ENCODE data around the gene ZNF280B. TPM values are rescaled to one million over a fixed set of nuclear protein-coding genes. Genes with fewer than 3 reads are reported as not detected.
"Not testable (repeated sequence)": the region's sequence is repeated elsewhere in the genome, so short reads cannot be mapped to it uniquely, and the experiment has no call there.

The ZNF280B gene
- total and polyA plus RNA-seq, 10 donors = 0.49 to 2.7 (median 1.9) TPM

GRCh38 chr22:22446517-22446916 is 62.0 kb downstream of the ZNF280B start:
- no peak overlapping the region for H3K27ac ChIP-seq
- 39 to 90% (median 62%) methylated on average over 2 of the region's 2 CpGs for WGBS, 5 donors
- H3K4me3 ChIP-seq = no peak overlapping the region
- H3K36me3 ChIP-seq = no peaks in the 10 kb centered on the region
- intact Hi-C loops (cut with DNase I; ENCODE audit: low total_unique reads) = no loop called here
- H3K4me1 ChIP-seq = peaks cover 0 to 19% (median 7%) of the 10 kb centered on the region in 6 donors
- DNase-seq = no peak
- TF ChIP-seq CTCF (IDR thresholded peaks at IDR 0.05 in 8 of 11, conservative IDR thresholded peaks at IDR 0.05 in 3 of 11) = no peak
- TF ChIP-seq POLR2A (IDR thresholded peaks at IDR 0.05) = no peak
- TF ChIP-seq POLR2AphosphoS5 (IDR thresholded peaks at IDR 0.05) = no peak
- peaks cover 0 to 8% (median 0%) of the 10 kb centered on the region in 7 donors for H3K27me3 ChIP-seq (replicated peaks in 1 of 7)
- H3K9me3 ChIP-seq = peaks cover 0 to 8% (median 0%) of the 10 kb centered on the region in 8 donors

GRCh38 chr22:22444007-22444589 is 64.4 kb downstream of the ZNF280B start:
- H3K9me3 ChIP-seq; DNase-seq; H3K4me3 ChIP-seq; H3K36me3 ChIP-seq; H3K4me1 ChIP-seq; H3K27ac ChIP-seq; intact Hi-C loops (cut with DNase I; ENCODE audit: low total_unique reads): not testable (repeated sequence)
- H3K27me3 ChIP-seq (replicated peaks in 1 of 7) = peaks cover 0 to 11% (median 0%) of the 10 kb centered on the region in 7 donors
- WGBS, 5 donors = 76 to 86% (median 78%) methylated on average over 5 of the region's 5 CpGs

- intact Hi-C loops (cut with DNase I; ENCODE audit: low total_unique reads) = no loop called here
- Histone ChIP-seq H3K4me1 (no peaks in the 10 kb centered on the region), H3K4me3 (no peak overlapping the region), H3K27ac (no peak overlapping the region), H3K9me3 (peaks cover 0 to 8% (median 0%) of the 10 kb centered on the region in 8 donors), H3K36me3 (no peaks in the 10 kb centered on the region), H3K27me3 (replicated peaks in 1 of 7) (peaks cover 0 to 13% (median 1%) of the 10 kb centered on the region in 7 donors)
- DNase-seq = no peak
- TF ChIP-seq POLR2AphosphoS5 (IDR thresholded peaks at IDR 0.05) (no peak), CTCF (IDR thresholded peaks at IDR 0.05 in 8 of 11, conservative IDR thresholded peaks at IDR 0.05 in 3 of 11) (no peak), POLR2A (IDR thresholded peaks at IDR 0.05) (no peak)
- 76 to 84% (median 80%) methylated on average over 7 of the region's 7 CpGs for WGBS, 5 donors
Measured at GRCh38 chr22:22442928-22443709, 65.4 kb downstream of the ZNF280B start.

- 91 to 98% (median 96%) methylated on average over 7 to 28 of the region's 28 CpGs for WGBS, 5 donors
- H3K36me3 ChIP-seq; DNase-seq; intact Hi-C loops (cut with DNase I; ENCODE audit: low total_unique reads); H3K9me3 ChIP-seq; H3K27ac ChIP-seq; H3K4me1 ChIP-seq; H3K4me3 ChIP-seq: not testable (repeated sequence)
- H3K27me3 ChIP-seq (replicated peaks in 1 of 7) = peaks cover 0 to 24% (median 4%) of the 10 kb centered on the region in 7 donors
Measured at GRCh38 chr22:22441626-22442025, 66.9 kb downstream of the ZNF280B start.

- no peaks in the 10 kb centered on the region for H3K36me3 ChIP-seq
- intact Hi-C loops (cut with DNase I; ENCODE audit: low total_unique reads) = no loop called here
- TF ChIP-seq POLR2A (IDR thresholded peaks at IDR 0.05) (no peak), POLR2AphosphoS5 (IDR thresholded peaks at IDR 0.05) (no peak), CTCF (IDR thresholded peaks at IDR 0.05 in 8 of 11, conservative IDR thresholded peaks at IDR 0.05 in 3 of 11) (no peak)
- peaks cover 0 to 24% (median 4%) of the 10 kb centered on the region in 7 donors for H3K27me3 ChIP-seq (replicated peaks in 1 of 7)
- no peak for DNase-seq
- 75 to 100% (median 91%) methylated on average over 1 of the region's 1 CpG for WGBS, 5 donors
- H3K4me3 ChIP-seq = no peak overlapping the region
- H3K9me3 ChIP-seq = peaks cover 0 to 8% (median 0%) of the 10 kb centered on the region in 8 donors
- H3K27ac ChIP-seq = no peak overlapping the region
- H3K4me1 ChIP-seq = no peaks in the 10 kb centered on the region
Measured at GRCh38 chr22:22440188-22440587, 68.4 kb downstream of the ZNF280B start.

Data from spleen (tissue), 11 donors.